GM19463 (cell line): Measurements from ENCODE around the gene ODF2L.
A peak's percentile ranks its signal among the peaks of the same experiment; 100 is the strongest.

ENCODE experiments used
- ATAC-seq: cut with Tn5 transposase; IDR thresholded peaks from one replicate; pipeline ENCODE4 v1.9.1; 2021; ENCODE audit warnings: mild to moderate bottlenecking, moderate library complexity; ENCODE audit not compliant: unreplicated experiment

ODF2L gene, protein sequence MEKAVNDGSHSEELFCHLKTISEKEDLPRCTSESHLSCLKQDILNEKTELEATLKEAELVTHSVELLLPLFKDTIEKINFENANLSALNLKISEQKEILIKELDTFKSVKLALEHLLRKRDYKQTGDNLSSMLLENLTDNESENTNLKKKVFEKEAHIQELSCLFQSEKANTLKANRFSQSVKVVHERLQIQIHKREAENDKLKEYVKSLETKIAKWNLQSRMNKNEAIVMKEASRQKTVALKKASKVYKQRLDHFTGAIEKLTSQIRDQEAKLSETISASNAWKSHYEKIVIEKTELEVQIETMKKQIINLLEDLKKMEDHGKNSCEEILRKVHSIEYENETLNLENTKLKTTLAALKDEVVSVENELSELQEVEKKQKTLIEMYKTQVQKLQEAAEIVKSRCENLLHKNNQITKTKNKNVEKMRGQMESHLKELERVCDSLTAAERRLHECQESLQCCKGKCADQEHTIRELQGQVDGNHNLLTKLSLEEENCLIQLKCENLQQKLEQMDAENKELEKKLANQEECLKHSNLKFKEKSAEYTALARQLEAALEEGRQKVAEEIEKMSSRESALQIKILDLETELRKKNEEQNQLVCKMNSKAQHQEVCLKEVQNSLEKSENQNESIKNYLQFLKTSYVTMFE

DNA sequence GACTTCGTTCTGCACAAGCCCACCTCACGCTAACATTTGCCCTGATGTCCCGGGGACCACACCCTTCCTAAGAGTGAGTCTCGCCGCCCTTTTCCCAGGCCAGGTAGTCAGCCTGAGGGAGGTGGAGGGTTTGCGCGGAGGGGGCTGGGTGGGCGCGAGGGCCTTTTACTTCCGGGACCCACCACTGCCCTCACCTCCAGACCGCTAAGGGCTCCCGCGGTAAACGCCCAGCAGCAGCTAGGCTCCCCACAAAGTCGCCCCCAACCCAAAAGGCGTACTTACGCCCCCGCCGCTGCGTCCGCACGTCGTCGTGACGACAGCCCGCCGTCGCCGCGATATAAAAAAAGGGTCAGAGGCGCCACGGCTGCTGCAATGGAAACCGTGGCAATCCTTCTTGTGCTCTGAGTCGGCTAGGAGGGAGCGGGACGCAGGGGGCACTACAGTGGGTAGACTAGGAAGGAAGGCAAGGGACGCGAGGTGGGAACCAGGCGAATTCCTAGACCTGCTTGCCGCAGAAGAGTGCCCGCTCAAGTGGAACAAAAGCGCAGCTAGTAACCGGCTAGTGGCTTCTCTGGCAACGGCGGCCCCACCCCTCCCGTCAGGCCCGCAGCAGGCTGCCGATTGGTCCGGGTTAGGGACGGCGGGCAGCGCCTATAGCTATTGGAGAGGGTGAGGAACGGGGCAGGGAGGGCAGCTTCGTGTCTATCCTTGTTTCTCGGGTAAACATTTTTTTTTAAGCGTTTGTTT lies at the start of gene ODF2L:
TSS of gene ODF2L (minus strand) at position 573 of the 747 bp plus-strand sequence. CDS start 9,296 bp downstream, outside the sequence.
- peak; percentile 100 for ATAC-seq

GRCh38 chr1:86445919-86446318 lies 49.8 kb upstream of the ODF2L start:
- no peak for ATAC-seq

GRCh38 chr1:86441997-86442396 lies 45.9 kb upstream of the ODF2L start:
- ATAC-seq: no peak

DNA sequence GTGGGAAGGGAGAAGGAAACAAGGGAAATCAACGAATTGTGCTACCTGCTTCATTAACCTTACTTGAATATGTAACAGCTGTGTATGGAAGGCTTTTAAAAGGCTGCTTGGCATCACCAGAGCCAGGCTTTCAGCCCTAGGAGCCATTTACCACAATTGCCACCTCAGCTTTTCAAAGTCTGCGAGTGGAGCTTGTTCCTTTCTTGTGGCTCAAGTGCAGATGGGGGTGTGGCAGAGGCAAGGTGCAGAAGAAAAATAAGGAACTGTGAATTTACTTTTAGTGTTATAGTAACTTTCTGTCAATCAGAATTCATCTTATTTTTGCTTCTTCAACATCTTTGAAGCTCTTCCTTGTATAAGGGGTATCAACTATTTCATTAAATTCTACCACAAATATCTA lies 45.5 kb upstream of the ODF2L start:
- ATAC-seq: no peak

DNA sequence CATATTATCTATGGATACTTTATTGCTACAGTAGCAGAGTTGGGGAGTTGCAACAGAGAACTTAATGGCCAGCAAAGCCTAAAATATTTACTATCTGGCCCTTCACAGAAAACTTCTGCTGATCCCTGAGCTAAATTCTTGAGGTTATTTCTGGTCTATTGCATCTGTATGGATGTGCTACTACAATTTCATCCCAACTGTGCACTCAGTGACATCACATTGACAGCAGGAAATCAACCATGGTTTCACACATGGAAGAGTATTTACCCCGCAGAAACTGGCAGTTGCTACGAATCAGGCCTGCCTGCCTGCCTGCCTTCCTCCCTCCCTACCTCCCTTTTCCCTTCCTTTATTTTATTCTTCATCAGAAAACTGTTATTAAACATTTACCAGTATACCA lies 39.9 kb upstream of the ODF2L start:
- ATAC-seq: no peak

DNA sequence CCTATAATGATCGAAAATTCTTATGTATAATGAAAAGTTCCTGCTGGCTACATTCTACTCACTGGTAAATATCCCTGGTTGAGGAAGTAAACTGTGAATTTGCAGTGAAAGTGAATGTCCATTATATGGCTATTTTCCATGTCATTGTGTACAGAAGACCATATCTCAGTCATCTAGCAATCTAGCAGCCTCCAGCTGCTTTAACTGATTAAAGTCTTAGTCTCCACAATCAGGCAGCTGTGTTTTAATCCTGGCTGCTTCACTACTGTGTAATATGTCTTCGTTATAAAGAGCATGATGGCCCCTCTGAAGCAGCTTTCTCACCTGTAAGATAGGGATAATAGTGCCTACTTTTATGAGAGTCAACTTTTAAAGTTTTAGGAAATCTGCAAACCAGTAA lies 39.2 kb upstream of the ODF2L start:
- no peak for ATAC-seq

DNA sequence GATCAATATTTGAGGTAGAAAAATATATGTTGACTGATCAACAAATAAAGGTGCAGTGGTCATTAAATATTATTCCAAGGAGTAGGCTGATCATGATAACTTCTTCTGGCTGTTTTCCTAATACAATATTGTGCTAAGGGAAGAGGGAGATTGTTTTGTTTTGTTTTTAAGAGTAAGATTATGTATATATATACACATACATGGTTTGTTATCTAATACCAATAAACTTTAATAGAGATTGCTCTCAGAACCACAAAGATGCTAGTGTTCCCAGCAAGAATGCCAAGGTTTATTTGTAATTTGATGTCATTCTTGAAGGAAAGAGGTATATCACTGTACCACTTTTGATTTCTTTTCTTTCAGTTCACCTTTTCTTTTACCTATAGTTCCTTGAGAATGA lies 37.9 kb upstream of the ODF2L start:
- no peak for ATAC-seq

DNA sequence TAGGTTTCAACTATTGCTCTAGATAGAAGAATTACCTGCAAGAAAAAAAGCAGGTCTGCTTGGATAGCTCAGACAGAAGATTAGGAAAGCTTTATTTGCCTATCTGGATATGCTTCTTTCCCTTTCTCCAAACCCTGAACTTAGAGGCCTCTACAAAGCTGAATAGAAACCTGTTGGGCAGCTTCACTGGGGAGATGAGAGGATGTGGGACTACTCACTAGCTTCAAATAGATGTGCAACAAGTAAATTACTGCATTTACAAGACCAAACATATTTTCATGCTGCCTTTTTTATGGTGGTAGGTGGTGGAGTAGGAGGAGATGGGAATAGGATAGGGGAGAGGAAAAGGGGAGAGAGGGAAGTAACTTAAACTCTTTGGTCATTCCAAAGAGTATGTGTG lies 34.3 kb upstream of the ODF2L start:
- ATAC-seq: no peak

GRCh38 chr1:86429835-86430234 lies 33.7 kb upstream of the ODF2L start:
- no peak for ATAC-seq

DNA sequence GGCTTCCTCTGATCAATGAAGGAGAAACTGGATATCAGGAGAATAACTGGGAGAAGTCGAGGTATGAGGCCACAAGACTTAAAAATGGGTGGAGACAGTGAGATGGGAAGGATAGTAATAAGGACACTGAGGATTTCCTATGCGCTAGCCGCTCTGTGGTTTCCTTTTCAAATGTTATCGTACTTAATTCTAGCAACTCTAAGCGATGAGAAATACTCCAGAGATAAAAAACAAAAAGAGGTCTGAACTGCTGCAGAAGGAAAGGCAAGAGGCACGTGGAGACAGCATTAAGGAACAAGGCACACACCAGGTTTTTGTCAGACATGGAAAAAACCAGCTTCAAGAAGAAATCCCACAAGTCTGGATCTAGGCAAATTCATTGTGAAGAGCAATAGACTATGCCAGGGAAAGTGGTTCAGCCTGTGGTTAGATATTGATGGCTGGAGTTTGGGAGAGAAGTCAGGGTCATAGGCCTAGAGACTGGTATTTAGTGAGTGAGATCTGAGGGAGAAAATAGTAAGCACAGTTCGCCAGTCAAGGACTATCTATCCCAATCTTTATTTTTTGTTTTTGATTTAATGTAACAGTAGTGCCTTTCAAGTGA lies 33.1 kb upstream of the ODF2L start:
- ATAC-seq: no peak

GRCh38 chr1:86423873-86424272 lies 27.8 kb upstream of the ODF2L start, which contains the start of gene CLCA2:
Gene CLCA2 (plus strand): TSS chr1:86424171. CDS start chr1:86424248, 77 bp downstream.
- no peak for ATAC-seq

GRCh38 chr1:86423473-86423872 lies 27.4 kb upstream of the ODF2L start:
- ATAC-seq: no peak

DNA sequence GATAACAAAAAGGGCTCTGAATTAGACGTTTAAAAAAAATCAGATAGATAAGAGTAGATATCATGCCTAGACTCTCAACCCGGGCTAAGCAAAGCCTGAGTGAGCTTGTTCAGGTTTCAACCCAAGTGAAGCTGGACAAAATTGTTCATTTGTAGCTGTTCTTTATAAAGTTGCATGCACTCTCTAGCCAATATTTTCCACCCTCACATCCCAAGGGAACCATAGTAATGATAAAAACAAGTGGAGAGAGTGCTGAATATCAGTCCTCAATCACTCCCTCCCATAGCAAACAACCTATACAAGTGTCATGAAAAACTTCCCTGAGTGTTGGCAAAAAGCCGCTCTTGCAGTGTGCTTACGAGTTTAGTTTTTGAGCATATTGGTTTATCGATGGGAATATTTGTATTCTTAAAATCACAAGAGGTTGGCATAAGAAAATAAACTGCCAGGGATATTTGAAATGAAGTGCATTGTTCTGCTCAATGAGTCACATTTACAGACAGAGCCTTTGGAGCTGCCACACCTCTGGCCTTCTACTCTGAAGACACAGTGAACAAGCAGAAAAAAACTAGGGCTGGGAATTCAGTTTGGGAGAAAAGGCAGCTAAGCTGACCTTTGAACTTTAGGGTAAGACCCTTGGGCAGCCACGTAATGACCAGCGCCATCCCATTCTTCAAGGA lies 25.6 kb upstream of the ODF2L start:
- ATAC-seq: no peak

GRCh38 chr1:86419277-86419903 lies 23.3 kb upstream of the ODF2L start:
- peak; percentile 72 for ATAC-seq

DNA sequence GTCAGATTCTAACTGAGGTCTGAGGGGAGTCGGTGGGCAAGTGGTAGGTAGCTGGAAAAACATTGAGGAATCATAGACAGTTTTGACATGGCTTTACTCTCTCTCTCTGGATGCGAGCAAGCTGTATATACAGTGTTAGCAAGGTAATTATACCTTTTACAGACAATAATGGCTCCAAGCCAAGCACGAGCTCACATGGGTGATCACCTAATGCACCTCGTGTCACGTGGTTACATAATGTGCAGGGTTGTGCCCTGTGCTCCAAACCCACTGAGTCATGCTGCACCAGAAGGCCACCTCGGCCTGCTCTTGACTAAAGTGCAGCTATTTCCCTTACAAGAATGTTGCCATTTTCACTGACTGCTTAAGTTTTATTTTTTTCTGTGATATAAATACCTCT lies 20.2 kb upstream of the ODF2L start:
- ATAC-seq: no peak

- no peak for ATAC-seq
Measured at GRCh38 chr1:86410879-86411278, 14.8 kb upstream of the ODF2L start.

DNA sequence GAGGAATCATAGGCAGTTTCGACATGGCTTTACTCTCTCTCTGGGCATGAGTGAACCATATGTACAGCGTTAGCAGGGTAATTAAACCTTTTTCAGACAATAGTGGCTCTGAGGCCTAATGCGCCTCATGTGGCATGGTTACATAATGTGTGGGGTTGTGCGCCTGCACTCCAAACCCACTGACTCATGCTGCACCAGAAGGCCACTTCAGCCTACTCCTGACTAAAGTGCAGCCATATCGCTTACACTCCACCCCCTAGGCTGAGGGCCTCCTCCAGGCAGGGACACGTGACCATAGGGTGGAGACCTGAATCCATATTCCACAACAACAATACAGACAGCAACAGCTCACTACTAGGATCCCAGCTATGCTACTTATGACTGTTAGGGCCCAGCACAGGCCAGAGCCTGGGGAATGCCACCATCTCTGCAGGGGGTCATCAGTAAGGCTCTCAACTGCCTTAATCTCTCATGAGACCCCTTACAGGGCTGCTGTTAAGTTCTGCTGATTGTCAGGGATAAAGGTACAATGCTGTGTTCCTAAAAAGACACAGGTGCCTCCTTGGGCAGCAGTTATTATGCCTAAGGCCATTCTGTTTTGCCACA lies 13.4 kb upstream of the ODF2L start:
- ATAC-seq: no peak

GRCh38 chr1:86396498-86396890 lies 371 bp upstream of the ODF2L start:
- peak; percentile 7 for ATAC-seq

- no peak for ATAC-seq
Measured at GRCh38 chr1:86394416-86394815, 1.7 kb downstream of the ODF2L start.

DNA sequence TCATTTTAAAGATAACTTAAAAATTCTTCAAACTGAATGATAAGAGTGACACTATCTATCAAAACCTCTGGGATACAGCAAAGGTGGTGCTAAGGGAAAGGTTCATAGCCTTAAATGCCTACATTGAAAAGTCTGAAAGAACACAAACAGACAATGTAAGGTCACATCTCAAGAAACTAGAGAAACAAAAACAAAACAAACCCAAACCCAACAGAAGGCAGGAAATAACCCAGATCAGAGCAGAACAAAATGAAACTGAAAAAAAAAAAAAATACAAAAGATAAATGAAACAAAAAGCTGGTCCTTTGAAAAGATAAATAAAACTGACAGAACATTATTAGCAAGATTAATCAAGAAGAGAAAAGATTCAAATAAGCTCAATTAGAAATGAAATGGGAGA lies 6.8 kb downstream of the ODF2L start:
- ATAC-seq: peak; percentile 81
